ENCODE results near the gene SLC9A7.

- TF ChIP-seq CTCF (CRISPR knock-in tag; IDR thresholded peaks at IDR 0.05) (no peak), ZNF263 (CRISPR knock-in tag; IDR thresholded peaks at IDR 0.05) (no peak), ZNF274 (CRISPR knock-in tag; IDR thresholded peaks at IDR 0.05) (no peak), IRF1 (CRISPR knock-in tag; IDR thresholded peaks at IDR 0.05; ENCODE audit: low read depth) (no peak)
These were observed 176.6 kb downstream of the SLC9A7 start for GRCh38 chrX:46582325-46582724.

Data from HepG2 (cell line).